ENCODE measurements around the gene MEF2C.

MEF2C gene

GRCh38 chr5:88769165-88769564 lies 113.8 kb downstream of the MEF2C start:
- FAIRE-seq: no peak
- DNase-seq (ENCODE audit: insufficient read length, low spot score): no peak

- FAIRE-seq (no peak), DNase-seq (ENCODE audit: insufficient read length, low spot score) (no peak)
Observed at GRCh38 chr5:88768411-88768810, 114.6 kb downstream of the MEF2C start.

GRCh38 chr5:88765798-88766197 lies 117.2 kb downstream of the MEF2C start:
- FAIRE-seq (no peak), DNase-seq (ENCODE audit: insufficient read length, low spot score) (no peak)

GRCh38 chr5:88765171-88765570 lies 117.8 kb downstream of the MEF2C start:
- FAIRE-seq: no peak

GRCh38 chr5:88761939-88762338 lies 121.0 kb downstream of the MEF2C start:
- FAIRE-seq: peak; percentile 79
- DNase-seq (ENCODE audit: insufficient read length, low spot score): no peak

More at GRCh38 chr5:88765171-88765570, 117.8 kb downstream of the MEF2C start:
- no peak for DNase-seq (ENCODE audit: insufficient read length, low spot score)

- no peak for FAIRE-seq
- no peak for DNase-seq (ENCODE audit: insufficient read length, low spot score)
Observed at GRCh38 chr5:88761269-88761850, 121.6 kb downstream of the MEF2C start.

- DNase-seq (ENCODE audit: insufficient read length, low spot score) (no peak), FAIRE-seq (no peak)
Observed at GRCh38 chr5:88760527-88760926, 122.5 kb downstream of the MEF2C start.

- FAIRE-seq: no peak
Observed at GRCh38 chr5:88758591-88758990, 124.4 kb downstream of the MEF2C start.

GRCh38 chr5:88758184-88758583 lies 124.8 kb downstream of the MEF2C start:
- no peak for FAIRE-seq
- no peak for DNase-seq (ENCODE audit: insufficient read length, low spot score)

More at GRCh38 chr5:88758591-88758990, 124.4 kb downstream of the MEF2C start:
- no peak for DNase-seq (ENCODE audit: insufficient read length, low spot score)

- peak; percentile 72 for FAIRE-seq
- DNase-seq (ENCODE audit: insufficient read length, low spot score): no peak
Observed at GRCh38 chr5:88756953-88757352, 126.0 kb downstream of the MEF2C start.

- DNase-seq (ENCODE audit: insufficient read length, low spot score): no peak
Observed at GRCh38 chr5:88748666-88749065, 134.3 kb downstream of the MEF2C start.

GRCh38 chr5:88746438-88746882 lies 136.5 kb downstream of the MEF2C start:
- peak; percentile 92 for FAIRE-seq
- DNase-seq (ENCODE audit: insufficient read length, low spot score): no peak

More at GRCh38 chr5:88748666-88749065, 134.3 kb downstream of the MEF2C start:
- FAIRE-seq: no peak

- no peak for DNase-seq (ENCODE audit: insufficient read length, low spot score)
- peak; percentile 31 for FAIRE-seq
Observed at GRCh38 chr5:88745093-88745696, 137.8 kb downstream of the MEF2C start.

- FAIRE-seq: peak; percentile 70
Observed at GRCh38 chr5:88743231-88743834, 139.7 kb downstream of the MEF2C start.

GRCh38 chr5:88741964-88742363 lies 141.0 kb downstream of the MEF2C start:
- FAIRE-seq (peak; percentile 39), DNase-seq (ENCODE audit: insufficient read length, low spot score) (no peak)

More at GRCh38 chr5:88743231-88743834, 139.7 kb downstream of the MEF2C start:
- DNase-seq (ENCODE audit: insufficient read length, low spot score): no peak

- FAIRE-seq (peak; percentile 69), DNase-seq (ENCODE audit: insufficient read length, low spot score) (no peak)
Observed at GRCh38 chr5:88740604-88741185, 142.3 kb downstream of the MEF2C start.

GRCh38 chr5:88736494-88736893 lies 146.5 kb downstream of the MEF2C start:
- DNase-seq (ENCODE audit: insufficient read length, low spot score): no peak

GRCh38 chr5:88734983-88735382 lies 148.0 kb downstream of the MEF2C start:
- FAIRE-seq: no peak
- no peak for DNase-seq (ENCODE audit: insufficient read length, low spot score)

More at GRCh38 chr5:88736494-88736893, 146.5 kb downstream of the MEF2C start:
- peak; percentile 18 for FAIRE-seq

- FAIRE-seq (peak; percentile 99), DNase-seq (ENCODE audit: insufficient read length, low spot score) (peak; percentile 20)
Observed at GRCh38 chr5:88734191-88734640, 148.8 kb downstream of the MEF2C start.

- FAIRE-seq: peak; percentile 70
- no peak for DNase-seq (ENCODE audit: insufficient read length, low spot score)
Observed at GRCh38 chr5:88732862-88733261, 150.1 kb downstream of the MEF2C start.

GRCh38 chr5:88732181-88732633 lies 150.8 kb downstream of the MEF2C start:
- FAIRE-seq: peak; percentile 100
- DNase-seq (ENCODE audit: insufficient read length, low spot score): no peak
